ENCODE results near the gene SLC26A9.

The SLC26A9 gene

DNA sequence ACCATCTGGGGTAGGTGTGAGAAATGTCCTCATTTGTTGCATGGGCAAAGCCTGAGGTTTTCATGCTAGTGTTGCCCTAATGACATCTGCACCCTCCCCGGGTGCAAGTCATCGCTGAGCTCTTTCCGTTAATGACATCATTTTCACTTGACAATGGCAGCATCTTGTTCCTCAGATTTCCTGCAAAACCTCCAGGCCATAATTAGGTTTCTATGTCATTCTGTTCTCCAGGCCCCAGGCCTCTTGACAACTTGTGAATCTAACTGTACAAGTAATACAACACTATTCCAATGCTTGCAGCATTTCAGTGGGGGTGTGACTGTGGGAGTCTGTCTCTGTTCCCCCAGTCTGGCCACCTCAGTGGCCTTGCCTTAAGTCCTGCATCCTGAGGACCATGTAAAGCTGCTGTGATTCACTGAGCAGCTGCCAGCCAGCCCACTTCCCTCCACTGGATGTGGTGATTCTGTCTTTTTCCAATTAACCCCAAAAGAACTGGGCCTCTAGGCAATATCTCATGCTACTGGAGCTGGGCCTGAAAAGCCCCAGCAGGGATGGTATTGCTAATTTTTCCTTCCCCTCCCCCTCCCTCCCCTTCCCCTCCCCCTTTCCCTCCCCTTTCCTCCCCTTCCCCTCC, 37.1 kb upstream of the SLC26A9 start:
- H3K27me3 Mint-ChIP-seq: no peaks in the 10 kb centered on the region
- H3K4me3 Mint-ChIP-seq: no peak overlapping the region
- ATAC-seq (replicated peaks; ENCODE audit: extremely low read depth, poor library complexity, severe bottlenecking) (no peak), DNase-seq (ENCODE audit: low spot score in 2 of 2) (no peak)
- peaks cover 1% of the 10 kb centered on the region for H3K36me3 Mint-ChIP-seq (ENCODE audit: insufficient read depth)
- no peaks in the 10 kb centered on the region for H3K4me1 Mint-ChIP-seq
- no peak overlapping the region for H3K27ac Mint-ChIP-seq (ENCODE audit: low read depth)
- no peaks in the 10 kb centered on the region for H3K9me3 Mint-ChIP-seq

DNA sequence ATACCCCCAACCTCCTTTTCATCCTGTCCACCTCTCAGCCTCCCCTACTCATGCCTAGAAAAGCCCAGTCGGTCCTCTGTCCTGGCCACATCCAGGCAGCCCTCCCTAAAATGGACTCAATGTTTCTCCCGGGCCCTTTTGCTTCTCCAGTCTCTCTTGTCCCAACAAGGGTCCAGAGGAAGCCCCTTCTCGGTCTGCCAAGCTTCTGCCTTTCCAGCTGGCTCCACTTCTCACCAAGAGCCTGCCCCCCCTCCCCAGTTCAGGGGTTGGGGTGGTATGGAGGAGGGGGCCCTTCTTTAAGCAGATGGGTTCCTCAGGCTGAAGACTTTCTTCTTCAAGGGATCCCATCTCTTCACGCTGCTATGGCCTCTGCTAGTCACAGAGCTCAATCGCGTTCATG, 36.0 kb upstream of the SLC26A9 start:
- no peak overlapping the region for H3K4me3 Mint-ChIP-seq
- DNase-seq (ENCODE audit: low spot score in 2 of 2): no peak
- H3K27ac Mint-ChIP-seq (ENCODE audit: low read depth): no peak overlapping the region
- no peaks in the 10 kb centered on the region for H3K9me3 Mint-ChIP-seq
- ATAC-seq (replicated peaks; ENCODE audit: extremely low read depth, poor library complexity, severe bottlenecking): no peak
- peaks cover 1% of the 10 kb centered on the region for H3K36me3 Mint-ChIP-seq (ENCODE audit: insufficient read depth)
- H3K4me1 Mint-ChIP-seq: no peaks in the 10 kb centered on the region
- H3K27me3 Mint-ChIP-seq: no peaks in the 10 kb centered on the region

DNA sequence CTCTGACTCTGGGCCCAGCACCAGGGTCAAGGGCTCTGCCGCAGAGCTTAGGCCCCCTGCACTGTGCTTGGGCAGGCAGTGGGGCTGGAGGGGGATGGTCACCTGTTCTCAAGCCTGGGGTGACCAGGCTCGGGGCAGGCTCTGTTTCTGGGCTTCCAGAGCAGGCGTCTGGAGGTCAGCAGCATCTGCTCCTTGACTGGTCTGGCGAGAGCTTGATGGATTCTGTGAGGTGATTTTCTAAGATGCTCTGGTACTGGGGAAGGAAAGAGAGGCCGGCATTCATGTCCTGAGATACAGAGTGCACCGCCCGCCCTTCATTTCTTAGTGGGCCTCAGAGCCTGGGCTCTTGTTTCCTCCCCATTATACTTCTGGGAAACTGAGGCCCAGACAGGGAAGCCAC, 35.4 kb upstream of the SLC26A9 start:
- H3K27me3 Mint-ChIP-seq: no peaks in the 10 kb centered on the region
- H3K4me3 Mint-ChIP-seq: no peak overlapping the region
- H3K9me3 Mint-ChIP-seq: no peaks in the 10 kb centered on the region

DNA sequence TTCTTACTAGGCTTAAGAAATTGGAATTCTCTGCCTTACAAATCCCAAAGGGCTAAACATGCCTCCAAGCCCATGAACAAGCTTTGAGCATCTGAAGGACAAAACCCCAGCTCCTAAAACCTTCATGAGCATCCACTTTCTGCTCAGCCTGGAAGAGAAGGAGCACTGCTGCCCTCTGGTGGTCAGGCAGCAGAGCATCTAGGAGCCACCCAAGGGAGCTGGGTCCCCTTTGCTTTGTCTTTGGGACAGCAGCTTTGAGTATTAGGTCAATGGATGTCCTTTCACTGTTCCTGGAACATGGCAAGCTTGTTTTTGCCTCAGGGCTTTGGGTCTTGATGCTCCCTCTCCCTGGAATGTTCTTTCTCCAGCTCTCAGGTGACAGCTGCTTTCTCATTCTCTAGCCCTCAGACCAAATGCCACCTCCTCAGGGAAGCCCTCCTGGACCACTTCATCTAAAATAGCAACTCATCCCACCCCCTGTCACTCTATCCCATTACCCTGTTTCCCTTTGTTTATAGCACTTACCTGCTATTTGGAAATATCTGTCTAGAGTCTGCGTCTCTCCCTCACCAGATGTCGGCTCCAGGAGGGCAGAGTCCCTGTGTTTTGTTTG, 34.3 kb upstream of the SLC26A9 start:
- Mint-ChIP-seq H3K27ac (ENCODE audit: low read depth) (no peak overlapping the region), H3K9me3 (no peaks in the 10 kb centered on the region), H3K27me3 (no peaks in the 10 kb centered on the region), H3K4me1 (no peaks in the 10 kb centered on the region), H3K4me3 (no peak overlapping the region), H3K36me3 (ENCODE audit: insufficient read depth) (peaks cover 3% of the 10 kb centered on the region)
- DNase-seq (ENCODE audit: low spot score in 2 of 2) (peak; percentile 52 to 67), ATAC-seq (replicated peaks; ENCODE audit: extremely low read depth, poor library complexity, severe bottlenecking) (peak; percentile 65)

More for the DNA sequence above, 35.4 kb upstream of the SLC26A9 start:
- DNase-seq (ENCODE audit: low spot score in 2 of 2): no peak
- H3K36me3 Mint-ChIP-seq (ENCODE audit: insufficient read depth): peaks cover 1% of the 10 kb centered on the region
- ATAC-seq (replicated peaks; ENCODE audit: extremely low read depth, poor library complexity, severe bottlenecking): no peak
- no peak overlapping the region for H3K27ac Mint-ChIP-seq (ENCODE audit: low read depth)
- H3K4me1 Mint-ChIP-seq: no peaks in the 10 kb centered on the region

DNA sequence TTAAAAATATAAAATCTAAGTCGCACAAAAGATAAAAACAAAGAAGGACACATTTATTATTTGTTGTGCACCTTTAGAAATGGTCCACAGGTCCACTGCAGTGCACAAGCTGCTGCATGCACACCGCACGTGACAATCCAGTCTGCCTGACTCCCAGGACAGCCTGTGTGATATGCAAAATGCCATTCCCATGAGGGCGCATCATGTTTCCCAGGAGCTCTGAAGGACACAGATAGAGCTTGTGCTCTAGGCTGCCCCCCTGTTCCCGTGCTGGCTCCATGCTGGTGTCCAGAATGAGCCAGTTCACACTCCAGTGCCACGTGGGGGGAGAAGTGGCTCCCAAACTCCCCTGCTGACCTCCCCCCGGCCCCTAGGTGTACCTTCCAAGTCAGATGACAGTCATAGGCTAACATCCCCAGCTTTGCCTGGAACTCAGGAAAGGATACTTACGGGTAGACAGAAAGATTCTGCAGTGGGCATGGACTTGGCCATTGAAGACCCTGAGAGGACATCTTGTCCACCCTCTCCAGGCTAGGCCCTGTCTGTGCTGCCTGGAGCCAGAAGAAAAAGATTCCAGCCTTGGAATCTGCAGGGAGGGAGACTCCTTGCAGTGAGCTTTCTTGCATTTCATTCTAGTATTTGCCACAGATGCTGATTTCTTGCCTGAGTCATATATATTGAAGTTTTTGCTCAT, 33.6 kb upstream of the SLC26A9 start:
- Mint-ChIP-seq H3K9me3 (no peaks in the 10 kb centered on the region), H3K36me3 (ENCODE audit: insufficient read depth) (peaks cover 3% of the 10 kb centered on the region), H3K27ac (ENCODE audit: low read depth) (no peak overlapping the region), H3K27me3 (no peaks in the 10 kb centered on the region), H3K4me3 (no peak overlapping the region), H3K4me1 (no peaks in the 10 kb centered on the region)
- ATAC-seq (replicated peaks; ENCODE audit: extremely low read depth, poor library complexity, severe bottlenecking) (no peak), DNase-seq (ENCODE audit: low spot score in 2 of 2) (no peak)

DNA sequence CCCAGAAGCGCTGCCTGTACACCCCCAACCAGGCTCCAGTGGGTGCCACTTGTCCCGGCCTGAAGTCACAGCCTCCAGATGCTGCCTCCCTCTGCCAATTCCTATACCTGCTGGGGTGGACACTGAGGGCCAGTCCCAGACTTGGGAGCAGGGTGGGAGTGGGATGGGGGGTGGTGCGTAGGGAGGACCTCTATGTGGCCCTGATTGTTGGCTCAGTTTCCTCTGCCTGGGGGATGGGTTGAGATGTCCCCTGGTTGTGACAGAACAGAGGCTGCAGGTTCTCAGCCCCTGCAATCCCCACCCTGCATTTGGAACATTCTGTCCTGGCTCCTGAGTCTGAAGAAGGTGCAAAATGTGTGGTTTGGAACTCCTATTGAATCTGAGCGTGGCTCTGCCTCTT, 32.8 kb upstream of the SLC26A9 start:
- Mint-ChIP-seq H3K27ac (ENCODE audit: low read depth) (no peak overlapping the region), H3K4me3 (no peak overlapping the region), H3K27me3 (no peaks in the 10 kb centered on the region), H3K9me3 (no peaks in the 10 kb centered on the region), H3K36me3 (ENCODE audit: insufficient read depth) (peaks cover 3% of the 10 kb centered on the region), H3K4me1 (no peaks in the 10 kb centered on the region)
- DNase-seq (ENCODE audit: low spot score in 2 of 2) (no peak), ATAC-seq (replicated peaks; ENCODE audit: extremely low read depth, poor library complexity, severe bottlenecking) (no peak)

DNA sequence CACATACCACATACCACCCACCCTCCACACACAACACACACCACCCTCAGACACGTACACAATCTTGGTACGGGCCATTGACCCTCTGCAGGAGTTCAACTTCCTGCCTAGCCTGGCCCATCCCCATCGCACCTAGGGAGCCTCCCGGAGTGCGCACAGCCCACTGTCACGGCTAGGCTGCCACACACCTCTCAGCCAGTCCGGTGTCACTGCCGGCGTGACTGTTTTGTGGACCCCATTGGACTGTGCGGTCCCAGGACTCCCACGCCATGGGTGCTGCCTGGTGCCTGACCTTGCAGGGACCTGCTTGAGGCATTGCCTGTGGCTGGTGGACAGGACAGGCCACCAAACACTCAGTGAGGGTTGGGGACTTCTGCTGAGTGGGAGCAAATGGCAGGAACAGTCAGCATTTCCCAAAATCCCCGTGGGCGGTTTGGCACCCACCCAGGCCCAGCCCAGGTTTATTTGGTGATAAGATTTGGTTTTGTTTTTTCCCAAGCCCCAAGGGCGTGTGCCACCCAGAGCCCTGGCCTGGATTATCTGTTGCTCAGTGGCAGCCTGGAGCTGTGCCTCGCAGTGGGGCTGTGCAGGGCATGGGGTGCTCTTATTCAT, 32.2 kb upstream of the SLC26A9 start:
- Mint-ChIP-seq H3K36me3 (ENCODE audit: insufficient read depth) (peaks cover 3% of the 10 kb centered on the region), H3K27me3 (no peaks in the 10 kb centered on the region)
- no peak for DNase-seq (ENCODE audit: low spot score in 2 of 2)

DNA sequence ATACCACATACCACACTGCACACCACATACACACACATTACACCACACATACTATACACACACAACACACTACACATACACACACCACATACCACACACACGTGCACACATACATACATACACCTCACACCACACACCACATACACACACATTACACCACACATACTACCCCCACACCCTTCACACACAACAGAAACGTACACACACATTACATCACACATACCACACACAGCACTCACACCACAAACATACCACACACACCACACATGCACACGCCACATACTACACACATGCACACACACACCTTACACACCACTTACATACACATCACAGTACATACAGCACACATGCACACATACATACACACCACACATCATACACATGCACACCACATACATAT, 31.5 kb upstream of the SLC26A9 start:
- DNase-seq (ENCODE audit: low spot score in 2 of 2) (no peak), ATAC-seq (replicated peaks; ENCODE audit: extremely low read depth, poor library complexity, severe bottlenecking) (no peak)
- Mint-ChIP-seq H3K4me1 (no peaks in the 10 kb centered on the region), H3K36me3 (ENCODE audit: insufficient read depth) (peaks cover 3% of the 10 kb centered on the region), H3K4me3 (no peak overlapping the region), H3K27me3 (no peaks in the 10 kb centered on the region), H3K27ac (ENCODE audit: low read depth) (no peak overlapping the region), H3K9me3 (no peaks in the 10 kb centered on the region)

More for the DNA sequence above, 32.2 kb upstream of the SLC26A9 start:
- Mint-ChIP-seq H3K27ac (ENCODE audit: low read depth) (no peak overlapping the region), H3K9me3 (no peaks in the 10 kb centered on the region), H3K4me1 (no peaks in the 10 kb centered on the region), H3K4me3 (no peak overlapping the region)
- ATAC-seq (replicated peaks; ENCODE audit: extremely low read depth, poor library complexity, severe bottlenecking): no peak

DNA sequence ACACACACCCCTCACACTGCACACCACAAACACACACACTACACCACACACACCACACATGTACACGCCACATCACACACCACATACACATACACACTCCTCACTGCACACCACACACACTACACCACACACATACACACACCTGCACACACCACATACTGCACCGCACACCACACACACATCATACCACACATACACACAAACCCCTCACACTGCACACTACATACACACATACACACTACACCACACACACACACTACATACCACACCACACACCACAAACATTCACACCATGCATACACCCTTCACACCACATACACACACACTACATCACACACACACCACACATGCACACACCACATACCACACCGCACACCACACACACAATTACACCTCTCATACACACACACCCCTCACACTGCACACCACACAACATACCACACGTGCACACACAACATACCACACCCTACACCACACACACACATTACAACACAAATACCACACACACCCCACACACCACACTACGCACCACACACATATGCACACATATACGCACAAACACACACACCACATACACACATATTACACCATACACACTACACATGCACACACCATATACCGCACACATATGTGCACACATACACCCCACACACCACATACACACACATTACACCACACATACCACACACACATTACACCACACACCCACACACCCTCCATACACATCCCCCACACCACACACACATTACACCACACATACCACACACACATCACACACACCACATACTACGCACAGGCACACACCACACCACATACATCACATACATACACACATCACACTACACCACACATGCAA, 30.3 kb upstream of the SLC26A9 start:
- Mint-ChIP-seq H3K36me3 (ENCODE audit: insufficient read depth) (peaks cover 3% of the 10 kb centered on the region), H3K27me3 (no peaks in the 10 kb centered on the region), H3K4me3 (no peak overlapping the region), H3K4me1 (no peaks in the 10 kb centered on the region), H3K27ac (ENCODE audit: low read depth) (no peak overlapping the region), H3K9me3 (no peaks in the 10 kb centered on the region)
- no peak for ATAC-seq (replicated peaks; ENCODE audit: extremely low read depth, poor library complexity, severe bottlenecking)
- DNase-seq (ENCODE audit: low spot score in 2 of 2): no peak

DNA sequence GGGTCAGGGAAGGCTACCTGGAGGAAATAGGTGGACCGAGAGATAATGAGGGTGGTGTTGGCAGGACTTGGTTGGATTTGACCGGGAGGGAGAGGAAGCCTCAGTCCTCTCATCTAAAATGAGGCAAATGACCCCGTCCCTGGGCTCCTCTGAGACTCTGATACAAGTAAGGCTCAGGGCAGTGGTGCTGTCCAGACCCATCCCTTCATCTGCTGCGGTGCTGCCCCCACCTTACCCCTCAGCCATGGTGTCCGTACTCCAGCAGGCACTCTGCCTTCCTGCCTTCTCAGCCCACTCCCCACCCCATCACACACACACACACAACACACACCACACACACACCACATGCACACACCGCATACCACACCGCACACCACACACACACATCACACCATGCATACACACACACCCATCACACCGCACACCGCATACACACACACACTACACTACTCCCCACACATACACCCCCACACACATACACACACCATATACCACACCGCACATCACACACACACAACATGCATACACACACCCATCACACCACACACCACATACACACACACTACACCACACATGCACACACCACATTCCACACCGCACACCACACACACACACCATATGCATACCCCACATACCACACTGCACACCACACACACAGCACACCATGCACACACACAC, 29.4 kb upstream of the SLC26A9 start:
- no peak overlapping the region for H3K4me3 Mint-ChIP-seq
- ATAC-seq (replicated peaks; ENCODE audit: extremely low read depth, poor library complexity, severe bottlenecking) (no peak), DNase-seq (ENCODE audit: low spot score in 2 of 2) (no peak)
- H3K27ac Mint-ChIP-seq (ENCODE audit: low read depth): no peak overlapping the region
- H3K4me1 Mint-ChIP-seq: no peaks in the 10 kb centered on the region
- peaks cover 3% of the 10 kb centered on the region for H3K36me3 Mint-ChIP-seq (ENCODE audit: insufficient read depth)
- no peaks in the 10 kb centered on the region for H3K27me3 Mint-ChIP-seq
- H3K9me3 Mint-ChIP-seq: no peaks in the 10 kb centered on the region

DNA sequence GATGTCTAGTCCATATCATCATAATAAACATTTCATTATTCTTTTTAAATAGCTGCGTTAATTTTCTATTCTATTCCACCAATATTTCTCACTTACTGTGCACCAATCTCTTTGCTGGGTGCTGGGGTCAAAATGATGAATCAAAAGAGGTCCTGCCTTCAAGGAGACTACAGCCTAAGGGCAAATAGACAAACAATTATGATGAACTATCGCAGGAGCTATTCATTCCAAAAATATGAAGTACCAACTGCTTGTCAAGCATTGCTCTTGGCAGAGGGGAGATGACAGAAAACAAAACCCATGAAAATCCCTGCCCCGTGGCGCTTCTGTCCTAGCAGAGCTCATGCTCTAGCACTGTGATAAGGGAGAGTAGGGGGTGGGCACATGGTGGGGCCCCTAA, 28.8 kb upstream of the SLC26A9 start:
- no peak overlapping the region for H3K4me3 Mint-ChIP-seq
- H3K36me3 Mint-ChIP-seq (ENCODE audit: insufficient read depth): peaks cover 3% of the 10 kb centered on the region
- no peak for ATAC-seq (replicated peaks; ENCODE audit: extremely low read depth, poor library complexity, severe bottlenecking)
- no peaks in the 10 kb centered on the region for H3K4me1 Mint-ChIP-seq
- no peaks in the 10 kb centered on the region for H3K9me3 Mint-ChIP-seq
- no peak for DNase-seq (ENCODE audit: low spot score in 2 of 2)
- no peak overlapping the region for H3K27ac Mint-ChIP-seq (ENCODE audit: low read depth)
- H3K27me3 Mint-ChIP-seq: no peaks in the 10 kb centered on the region

DNA sequence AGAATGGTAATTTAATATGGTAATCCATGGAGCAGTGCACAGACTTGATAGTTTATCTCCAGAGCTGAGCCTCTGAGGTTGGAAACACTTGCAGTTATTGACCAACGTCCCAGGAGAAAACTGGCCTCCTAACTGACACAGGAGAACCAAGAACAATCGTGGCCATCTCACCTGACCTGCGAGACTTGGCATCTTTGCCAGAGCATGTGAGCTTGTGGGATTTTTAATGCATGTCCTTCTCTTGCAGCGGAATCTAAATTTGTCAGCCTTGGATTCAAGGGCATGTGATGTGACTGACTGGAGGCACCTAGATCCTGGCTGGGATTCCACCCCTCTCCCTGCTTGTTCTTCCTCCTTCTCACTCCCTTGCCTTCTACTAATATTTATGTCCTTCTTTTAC, 27.8 kb upstream of the SLC26A9 start:
- DNase-seq (ENCODE audit: low spot score in 2 of 2): no peak
- Mint-ChIP-seq H3K4me3 (no peak overlapping the region), H3K27me3 (no peaks in the 10 kb centered on the region), H3K4me1 (no peaks in the 10 kb centered on the region), H3K27ac (ENCODE audit: low read depth) (no peak overlapping the region), H3K9me3 (no peaks in the 10 kb centered on the region), H3K36me3 (ENCODE audit: insufficient read depth) (peaks cover 1% of the 10 kb centered on the region)
- no peak for ATAC-seq (replicated peaks; ENCODE audit: extremely low read depth, poor library complexity, severe bottlenecking)
